Esophagus (tissue), 2 donors: Measurements from ENCODE around the gene CEBPZ. TPM values are rescaled to one million over a fixed set of nuclear protein-coding genes. Genes with fewer than 3 reads are reported as not detected.
A peak's percentile ranks its signal among the peaks of the same experiment; 100 is the strongest.

Experiments used
- H3K27ac ChIP-seq, 2 donors: one replicate each; pipeline ENCODE4 v1.5.1; 2013; ENCODE audit warnings: low read depth in 2 of 2, mild to moderate bottlenecking in 2 of 2, inconsistent platforms in 1 of 2, low read length in 1 of 2, moderate library complexity in 1 of 2
- H3K27me3 ChIP-seq, 2 donors: one replicate each; pipeline ENCODE4 v1.6.1; 2013; ENCODE audit warnings: low read length in 2 of 2, control low read depth in 1 of 2, mild to moderate bottlenecking in 1 of 2; ENCODE audit not compliant: insufficient read depth in 2 of 2, control insufficient read depth in 1 of 2
- H3K36me3 ChIP-seq, 2 donors: one replicate each; pipeline ENCODE4 v1.6.1; 2013; ENCODE audit warnings: low read length in 1 of 2; ENCODE audit not compliant: control insufficient read depth in 2 of 2, insufficient read depth in 2 of 2
- H3K4me1 ChIP-seq, 2 donors: one replicate each; pipeline ENCODE4 v1.6.1; 2013; ENCODE audit warnings: low read length in 1 of 2; ENCODE audit not compliant: control insufficient read depth in 2 of 2, insufficient read depth in 2 of 2
- H3K4me3 ChIP-seq, 2 donors: one replicate each; pipeline ENCODE4 v1.5.1; 2013; ENCODE audit warnings: low read length in 2 of 2, mild to moderate bottlenecking in 2 of 2, low read depth in 1 of 2, moderate library complexity in 1 of 2
- H3K9me3 ChIP-seq, 2 donors: one replicate each; pipeline ENCODE4 v1.6.1; 2013; ENCODE audit warnings: mild to moderate bottlenecking in 2 of 2, low read depth in 1 of 2, low read length in 1 of 2, moderate library complexity in 1 of 2; ENCODE audit not compliant: control insufficient read depth in 2 of 2, insufficient read depth in 1 of 2
- WGBS, 2 donors: extraction: QIAGEN DNeasy Blood & Tissue Kit; methylation state at CpG; one replicate each; pipeline ENCODE4 v1.1.7; 2013; 5-methylcytosine and 5-hydroxymethylcytosine counted together
- polyA plus RNA-seq, 2 donors: library from polyadenylated mRNA; stranded (reverse); fragments of 200-250 nt; gene quantifications; one replicate each; pipeline ENCODE4 v1.2.3, GENCODE V29; 2013
- donor health status: healthy with polysubstance abuse.
- donor health status: Bipolar disorder and iron deficiency.

Gene CEBPZ
- polyA plus RNA-seq, 2 donors, result 32.5 to 37.4 TPM

DNA sequence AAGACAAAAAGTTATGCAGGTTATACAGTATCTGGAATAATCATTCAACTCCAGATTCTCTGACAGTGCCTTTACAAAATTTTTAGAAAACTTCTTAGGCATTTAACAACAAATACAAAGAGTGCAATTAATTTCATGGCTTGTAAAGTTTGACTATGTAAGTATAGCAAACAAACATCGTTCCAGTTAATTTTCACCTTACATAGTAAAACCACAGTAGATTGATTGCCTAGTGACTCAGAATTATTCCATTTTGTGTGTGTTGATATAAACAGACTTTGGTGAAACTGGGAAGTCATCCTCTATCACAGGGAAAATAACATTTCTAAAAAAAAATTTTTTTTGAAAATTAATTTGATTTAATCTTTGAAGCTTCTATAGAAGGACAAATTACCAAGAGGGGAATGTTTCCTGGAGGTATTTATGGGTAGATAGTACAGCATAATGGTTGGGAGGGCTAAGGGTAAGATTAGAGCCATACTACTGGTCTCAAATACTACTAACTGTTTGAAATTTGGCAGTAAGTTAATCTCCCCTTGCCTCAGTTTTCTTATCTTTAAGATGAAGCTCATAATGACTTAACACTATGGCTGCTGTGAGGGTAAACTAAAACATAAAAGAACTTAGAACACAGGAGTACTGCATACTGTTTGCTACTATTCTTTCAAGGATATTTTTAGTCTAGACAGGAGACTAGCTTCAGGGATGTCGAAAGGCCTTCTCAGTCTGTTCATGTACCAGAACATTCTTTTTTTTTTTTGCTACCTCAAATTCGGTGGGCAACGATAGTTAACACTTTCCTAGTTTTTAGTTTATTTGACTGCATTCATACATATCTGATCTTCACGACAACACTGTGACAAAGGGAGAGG is 19.7 kb upstream of the CEBPZ start:
- 80 to 86% methylated on average over 5 of the region's 5 CpGs for WGBS, 2 donors
- Histone ChIP-seq H3K9me3 (no peaks in the 10 kb centered on the region), H3K36me3 (peaks cover 3 to 8% of the 10 kb centered on the region in 2 donors), H3K27ac (no peak overlapping the region), H3K27me3 (no peaks in the 10 kb centered on the region), H3K4me1 (no peaks in the 10 kb centered on the region), H3K4me3 (no peak overlapping the region)

DNA sequence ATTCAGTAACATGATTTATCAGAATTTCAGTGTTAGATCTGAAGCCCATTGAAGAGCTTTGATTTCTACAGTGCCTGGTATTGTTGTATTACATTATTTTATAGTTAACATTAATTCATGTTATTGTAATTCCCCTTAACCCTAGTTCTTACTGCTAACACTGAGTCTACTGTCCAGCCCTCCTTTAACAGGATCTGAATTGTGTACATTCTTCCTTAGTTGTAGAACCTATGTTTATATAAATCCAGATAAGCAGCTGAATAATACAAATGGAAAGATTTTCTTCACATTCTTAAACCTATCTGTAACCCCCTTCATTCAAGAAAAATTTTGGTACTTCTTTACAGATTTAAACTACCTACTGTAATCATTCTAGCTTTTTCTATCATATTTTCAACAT is 14.8 kb upstream of the CEBPZ start:
- H3K27ac ChIP-seq, result no peak overlapping the region
- peaks cover 2 to 5% of the 10 kb centered on the region in 2 donors for H3K36me3 ChIP-seq
- H3K4me1 ChIP-seq, result no peaks in the 10 kb centered on the region
- no peak overlapping the region for H3K4me3 ChIP-seq
- H3K27me3 ChIP-seq, result no peaks in the 10 kb centered on the region
- H3K9me3 ChIP-seq, result no peaks in the 10 kb centered on the region

DNA sequence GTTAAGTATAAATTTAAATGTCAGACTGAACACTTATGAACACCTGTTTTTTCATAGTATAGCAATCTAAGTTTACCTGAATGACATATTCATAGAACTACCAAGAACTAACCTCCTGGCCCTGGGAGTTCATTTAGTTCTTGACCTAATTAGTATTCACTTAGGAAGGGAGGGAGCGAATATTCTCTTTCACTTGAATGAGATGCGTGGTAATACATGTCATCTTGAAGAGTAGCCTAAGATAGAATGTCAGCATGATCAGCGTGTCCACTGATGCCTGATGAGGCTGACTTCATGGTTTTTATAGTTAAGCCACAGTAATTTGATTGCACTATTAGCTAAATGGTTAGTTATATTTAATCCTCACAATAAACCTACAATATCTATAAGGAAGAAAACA is 13.4 kb upstream of the CEBPZ start:
- Histone ChIP-seq H3K27ac (no peak overlapping the region), H3K27me3 (no peaks in the 10 kb centered on the region), H3K4me3 (no peak overlapping the region), H3K9me3 (no peaks in the 10 kb centered on the region), H3K4me1 (no peaks in the 10 kb centered on the region), H3K36me3 (peaks cover 2 to 7% of the 10 kb centered on the region in 2 donors)
- WGBS, 2 donors, result 96% methylated on average over 3 of the region's 3 CpGs

DNA sequence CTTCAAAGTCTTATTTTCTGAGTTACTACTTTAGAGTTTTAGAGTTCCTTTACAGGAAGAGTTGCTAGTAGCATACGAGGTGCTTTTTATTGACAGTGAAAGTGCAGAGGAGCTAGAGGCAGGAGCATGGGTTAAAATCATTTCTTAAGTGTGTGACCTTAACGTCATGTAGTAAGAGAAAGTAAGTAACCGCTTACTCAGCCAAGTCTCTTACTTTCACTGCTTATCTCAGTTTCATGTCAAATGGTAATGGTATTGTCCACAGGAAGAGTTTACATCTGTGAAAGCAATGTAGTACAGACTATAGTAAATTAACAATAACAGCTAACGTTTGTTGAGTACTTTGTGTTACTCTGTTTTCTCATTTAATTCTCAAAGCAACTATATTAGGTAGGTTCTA is 12.6 kb upstream of the CEBPZ start:
- Histone ChIP-seq H3K27me3 (no peaks in the 10 kb centered on the region), H3K9me3 (no peaks in the 10 kb centered on the region), H3K4me1 (no peaks in the 10 kb centered on the region), H3K4me3 (no peak overlapping the region), H3K36me3 (peaks cover 2 to 4% of the 10 kb centered on the region in 2 donors), H3K27ac (no peak overlapping the region)
- WGBS, 2 donors, result 64% methylated on average over 4 of the region's 4 CpGs

DNA sequence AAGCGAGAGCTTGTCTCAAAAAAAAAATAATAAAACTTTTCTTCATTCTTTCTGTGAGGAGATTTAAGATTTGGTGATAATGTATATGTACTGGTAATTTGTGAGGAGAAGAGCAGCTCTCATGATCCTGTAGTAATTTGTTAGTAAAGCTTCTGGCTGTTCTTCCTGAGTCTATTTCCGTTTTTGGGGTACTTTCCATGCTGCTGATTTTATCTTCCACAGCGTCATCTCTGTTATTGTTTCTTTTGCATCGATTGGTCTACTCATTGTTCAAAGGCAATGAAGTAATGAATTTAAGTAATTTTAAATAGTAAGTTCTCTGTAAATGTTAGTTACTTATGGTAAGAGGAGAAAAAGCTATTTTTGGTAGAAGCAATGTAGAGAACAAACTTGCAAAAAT is 12.0 kb upstream of the CEBPZ start:
- Histone ChIP-seq H3K36me3 (peaks cover 2 to 4% of the 10 kb centered on the region in 2 donors), H3K27ac (no peak overlapping the region), H3K4me3 (no peak overlapping the region), H3K4me1 (no peaks in the 10 kb centered on the region), H3K27me3 (no peaks in the 10 kb centered on the region), H3K9me3 (no peaks in the 10 kb centered on the region)
- 86 to 88% methylated on average over 4 of the region's 4 CpGs for whole genome bisulfite sequencing, 2 donors

DNA sequence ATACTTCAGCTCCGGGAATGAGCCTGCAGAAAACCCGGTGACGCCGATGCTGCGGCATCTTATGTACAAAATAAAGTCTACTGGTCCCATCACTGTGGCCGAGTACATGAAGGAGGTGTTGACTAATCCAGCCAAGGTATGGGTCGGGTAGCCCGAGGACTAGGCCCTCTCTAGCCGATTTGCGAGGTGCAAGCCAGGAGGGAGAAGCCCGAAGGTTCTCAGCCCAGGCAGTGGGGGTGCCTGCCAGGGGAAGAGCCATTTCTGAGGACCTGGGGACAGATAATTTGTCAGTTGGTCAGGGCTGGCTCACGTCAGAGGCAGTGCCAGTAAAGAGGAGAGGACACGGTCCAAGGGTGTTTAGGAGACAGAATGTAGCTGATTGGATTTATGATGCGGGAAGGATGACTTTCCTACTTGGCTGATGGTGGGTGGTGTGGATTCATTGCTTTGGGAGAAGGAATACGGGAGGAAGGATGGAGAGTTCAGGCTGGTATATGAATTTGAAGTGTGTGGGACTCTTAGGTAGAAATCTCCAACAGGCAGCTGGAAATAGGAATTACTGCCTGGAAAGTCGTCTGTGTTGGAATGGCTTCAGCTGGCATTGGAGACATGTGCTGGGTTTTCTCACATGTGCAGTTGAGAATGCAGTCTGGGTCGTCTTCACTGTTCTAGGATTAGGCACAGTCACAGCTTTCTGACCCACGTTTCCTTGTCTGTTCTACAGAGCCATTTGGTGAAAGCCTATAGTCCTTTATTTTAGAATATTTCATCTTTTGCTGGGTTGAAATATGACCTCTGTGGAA is 936 bp upstream of the CEBPZ start:
- WGBS, 2 donors, result 12 to 14% methylated on average over 18 of the region's 18 CpGs
- Histone ChIP-seq H3K27me3 (no peaks in the 10 kb centered on the region), H3K27ac (peak overlapping the region; percentile 91 to 93), H3K4me3 (peak overlapping the region; percentile 70 to 78), H3K4me1 (peaks cover 8 to 9% of the 10 kb centered on the region in 2 donors), H3K36me3 (peaks cover under 1 to 3% of the 10 kb centered on the region in 2 donors), H3K9me3 (no peaks in the 10 kb centered on the region)

DNA sequence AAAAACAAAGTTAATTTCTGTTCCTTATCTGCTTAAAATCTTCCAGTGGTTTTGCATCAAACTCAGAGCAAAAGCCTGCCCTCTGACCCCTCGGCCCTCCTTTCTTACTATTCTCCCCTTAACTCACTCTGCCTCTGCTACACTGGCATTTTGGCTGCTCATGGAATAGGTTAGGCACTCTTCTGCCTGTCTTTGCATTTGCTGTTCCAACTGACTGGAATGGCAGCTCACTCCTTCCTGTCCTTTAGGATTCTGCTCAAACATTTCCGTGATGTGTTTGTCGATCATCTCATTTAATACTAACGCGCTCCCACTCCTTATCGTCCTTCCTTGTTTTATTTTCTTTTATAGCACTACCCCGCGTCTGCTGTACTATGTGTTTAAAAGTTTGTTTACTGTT is 815 bp downstream of the CEBPZ start:
- peak overlapping the region; percentile 12 to 93 for H3K27ac ChIP-seq

DNA sequence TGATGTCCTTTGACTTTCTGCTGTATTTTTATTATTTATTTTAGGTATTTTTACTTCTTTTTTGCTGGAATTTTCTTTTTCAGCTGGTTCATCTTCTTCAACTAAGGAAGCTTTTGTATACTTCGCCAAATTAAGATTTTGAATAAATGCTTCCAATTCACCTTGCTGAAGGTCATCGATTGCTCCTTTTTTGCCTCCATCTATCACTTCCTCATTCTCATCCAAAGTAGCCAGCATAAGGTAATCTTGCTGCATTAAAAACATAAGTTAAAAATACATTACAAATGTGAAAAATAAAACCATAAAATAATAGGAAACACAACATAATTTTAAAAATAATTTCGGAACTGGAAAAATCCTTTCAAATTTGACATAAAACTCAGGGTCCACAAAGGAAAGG is 2.6 kb downstream of the CEBPZ start:
- Histone ChIP-seq H3K4me3 (no peak overlapping the region), H3K36me3 (peaks cover 2 to 3% of the 10 kb centered on the region in 2 donors), H3K27ac (no peak overlapping the region), H3K4me1 (peaks cover 8 to 9% of the 10 kb centered on the region in 2 donors), H3K9me3 (no peaks in the 10 kb centered on the region), H3K27me3 (no peaks in the 10 kb centered on the region)
- WGBS, 2 donors, result 97 to 98% methylated on average over 3 of the region's 3 CpGs

More for the DNA sequence above, 815 bp downstream of the CEBPZ start:
- 0 to 1% methylated on average over 8 of the region's 8 CpGs for WGBS, 2 donors
- H3K4me3 ChIP-seq, result peak overlapping the region; percentile 70 to 78
- no peaks in the 10 kb centered on the region for H3K27me3 ChIP-seq
- no peaks in the 10 kb centered on the region for H3K9me3 ChIP-seq
- peaks cover 8 to 9% of the 10 kb centered on the region in 2 donors for H3K4me1 ChIP-seq
- H3K36me3 ChIP-seq, result peaks cover 2 to 3% of the 10 kb centered on the region in 2 donors

- H3K4me3 ChIP-seq, result no peak overlapping the region
- no peaks in the 10 kb centered on the region for H3K9me3 ChIP-seq
- 92 to 96% methylated on average over 4 of the region's 4 CpGs for WGBS, 2 donors
- H3K4me1 ChIP-seq, result peaks cover 0 to 3% of the 10 kb centered on the region in 2 donors
- H3K36me3 ChIP-seq, result peaks cover 2 to 3% of the 10 kb centered on the region in 2 donors
- no peak overlapping the region for H3K27ac ChIP-seq
- no peaks in the 10 kb centered on the region for H3K27me3 ChIP-seq
Observed at GRCh38 chr2:37226863-37227262, 4.5 kb downstream of the CEBPZ start.
